Retinal pigment epithelial cell (primary cell): ENCODE measurements around the gene CPPED1.

Source experiments
- DNase-seq: peaks from one replicate; pipeline ENCODE4 v3.0.0-alpha.2; 2010; ENCODE audit warnings: low read depth
- H3K4me3 ChIP-seq: 2 replicates; pipeline ENCODE4 v1.5.1; 2011; ENCODE audit warnings: mild to moderate bottlenecking, low read length, control low read depth, moderate library complexity
- TF ChIP-seq, protein P1 (sequence below): conservative IDR thresholded peaks from 2 replicates; pipeline ENCODE4 v1.5.1; 2011; ENCODE audit warnings: low read depth, low read length, control low read depth, inconsistent platforms

CPPED1 gene

DNA sequence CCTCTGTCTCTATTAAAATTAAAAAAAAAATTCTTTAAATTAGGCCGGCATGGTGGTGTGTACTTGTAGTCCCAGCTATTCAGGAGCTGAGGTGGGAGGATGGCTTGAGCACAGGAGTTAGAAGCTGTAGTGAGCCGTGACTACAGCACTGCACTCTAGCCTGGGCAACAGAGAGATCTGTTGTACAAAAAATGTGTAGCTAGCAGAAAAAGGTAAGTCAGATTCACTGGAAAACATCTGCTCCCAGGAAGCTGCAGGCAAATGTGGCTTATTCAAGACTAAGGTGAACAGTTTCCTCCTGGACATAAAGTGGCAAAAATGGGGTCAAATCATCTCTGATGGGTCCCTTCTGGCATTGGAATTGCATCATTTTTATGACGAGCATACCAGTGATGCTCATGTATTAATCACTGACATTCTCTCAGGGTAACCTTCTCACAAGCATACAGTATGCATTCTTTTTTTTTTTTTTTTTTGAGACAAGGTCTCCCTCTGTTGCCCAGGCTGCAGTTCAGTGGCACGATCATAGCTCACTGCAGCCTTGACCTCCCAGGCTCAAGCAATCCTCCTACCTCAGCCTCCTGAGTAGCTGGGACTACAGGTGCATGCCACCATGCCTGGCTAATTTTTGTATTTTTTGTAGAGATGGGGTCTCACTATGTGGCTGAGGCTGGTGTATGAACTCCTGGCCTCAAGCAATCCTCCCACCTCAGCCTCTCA is 48.7 kb downstream of the CPPED1 start:
- H3K4me3 ChIP-seq, result no peak overlapping the region
- TF ChIP-seq, protein P1, sequence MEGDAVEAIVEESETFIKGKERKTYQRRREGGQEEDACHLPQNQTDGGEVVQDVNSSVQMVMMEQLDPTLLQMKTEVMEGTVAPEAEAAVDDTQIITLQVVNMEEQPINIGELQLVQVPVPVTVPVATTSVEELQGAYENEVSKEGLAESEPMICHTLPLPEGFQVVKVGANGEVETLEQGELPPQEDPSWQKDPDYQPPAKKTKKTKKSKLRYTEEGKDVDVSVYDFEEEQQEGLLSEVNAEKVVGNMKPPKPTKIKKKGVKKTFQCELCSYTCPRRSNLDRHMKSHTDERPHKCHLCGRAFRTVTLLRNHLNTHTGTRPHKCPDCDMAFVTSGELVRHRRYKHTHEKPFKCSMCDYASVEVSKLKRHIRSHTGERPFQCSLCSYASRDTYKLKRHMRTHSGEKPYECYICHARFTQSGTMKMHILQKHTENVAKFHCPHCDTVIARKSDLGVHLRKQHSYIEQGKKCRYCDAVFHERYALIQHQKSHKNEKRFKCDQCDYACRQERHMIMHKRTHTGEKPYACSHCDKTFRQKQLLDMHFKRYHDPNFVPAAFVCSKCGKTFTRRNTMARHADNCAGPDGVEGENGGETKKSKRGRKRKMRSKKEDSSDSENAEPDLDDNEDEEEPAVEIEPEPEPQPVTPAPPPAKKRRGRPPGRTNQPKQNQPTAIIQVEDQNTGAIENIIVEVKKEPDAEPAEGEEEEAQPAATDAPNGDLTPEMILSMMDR, result no peak
- no peak for DNase-seq

DNA sequence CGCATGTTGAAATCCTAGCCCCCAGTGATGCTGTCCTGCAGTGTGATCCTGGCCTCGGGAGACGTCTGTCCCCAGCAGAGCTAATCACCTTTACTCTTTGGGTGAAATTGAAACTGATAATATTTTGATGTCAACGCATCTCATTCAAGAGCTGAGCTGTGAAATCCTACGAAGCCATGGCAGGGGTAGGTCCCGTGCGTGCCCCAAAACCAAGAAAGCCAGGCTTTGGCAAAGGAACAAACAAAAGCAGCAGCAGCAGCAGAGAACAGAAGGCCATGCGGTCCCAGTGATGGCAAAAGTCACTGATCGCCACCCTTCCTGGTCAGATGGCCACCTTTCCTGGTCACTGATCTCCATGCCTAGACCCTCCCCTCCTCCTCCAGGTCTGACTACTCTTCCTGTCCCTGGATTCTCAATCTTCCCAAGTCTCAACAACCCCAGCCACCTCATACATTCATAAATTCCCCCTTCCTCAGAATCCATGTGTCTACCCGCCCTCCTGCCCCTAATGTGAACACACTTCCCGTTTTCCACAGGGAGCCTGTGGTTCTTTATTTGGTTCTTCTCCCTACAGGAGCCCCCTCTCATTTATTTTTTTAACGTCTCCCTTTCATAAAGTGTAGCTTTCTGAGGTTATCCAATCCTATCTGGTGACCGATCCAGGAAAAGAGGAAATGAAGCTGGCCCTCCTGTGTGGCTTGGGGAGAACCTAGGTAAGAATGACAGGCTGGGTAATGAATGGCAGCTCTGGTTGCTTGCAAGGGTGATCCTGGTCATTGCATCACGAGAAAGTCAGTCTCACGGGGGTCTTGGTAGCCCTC is 50.3 kb downstream of the CPPED1 start:
- H3K4me3 ChIP-seq, result no peak overlapping the region
- TF ChIP-seq, protein P1, result no peak
- no peak for DNase-seq

DNA sequence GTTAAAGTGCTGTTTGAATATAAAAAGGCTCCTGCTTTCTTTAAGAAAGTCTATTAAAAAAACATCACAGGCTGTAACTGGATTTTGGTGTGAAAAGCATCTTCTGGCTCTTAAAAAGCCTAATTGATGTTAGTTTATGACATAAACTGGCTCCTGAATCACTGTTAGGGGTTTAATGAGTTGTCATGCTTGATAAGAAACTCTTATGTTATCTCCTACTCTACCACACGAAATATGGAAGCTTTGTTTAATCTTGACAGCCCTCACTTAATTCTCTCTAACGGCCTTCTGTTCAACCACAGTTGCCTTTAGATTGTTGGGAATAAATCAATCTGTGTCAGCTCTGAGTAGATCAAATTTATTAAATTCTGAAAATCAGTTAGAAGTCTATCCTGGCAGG is 51.5 kb downstream of the CPPED1 start:
- no peak overlapping the region for H3K4me3 ChIP-seq
- DNase-seq, result no peak
- TF ChIP-seq, protein P1, result no peak

DNA sequence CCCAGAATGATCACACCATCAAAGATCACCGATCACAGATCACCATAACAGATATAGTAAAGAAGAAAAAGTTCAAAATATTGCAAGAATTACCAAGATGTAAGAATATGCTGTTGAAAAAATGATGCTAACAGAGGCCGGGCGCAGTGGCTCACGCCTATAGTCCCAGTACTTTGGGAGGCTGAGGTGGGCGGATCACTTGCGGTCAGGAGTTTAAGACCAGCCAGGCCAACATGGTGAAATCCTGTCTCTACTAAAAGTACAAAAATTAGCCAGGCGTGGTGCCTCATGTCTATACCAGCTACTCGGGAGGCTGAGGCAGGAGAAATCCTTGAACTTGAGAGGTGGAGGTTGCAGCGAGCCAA is 53.2 kb downstream of the CPPED1 start:
- H3K4me3 ChIP-seq, result no peak overlapping the region
- TF ChIP-seq, protein P1, result no peak
- no peak for DNase-seq

DNA sequence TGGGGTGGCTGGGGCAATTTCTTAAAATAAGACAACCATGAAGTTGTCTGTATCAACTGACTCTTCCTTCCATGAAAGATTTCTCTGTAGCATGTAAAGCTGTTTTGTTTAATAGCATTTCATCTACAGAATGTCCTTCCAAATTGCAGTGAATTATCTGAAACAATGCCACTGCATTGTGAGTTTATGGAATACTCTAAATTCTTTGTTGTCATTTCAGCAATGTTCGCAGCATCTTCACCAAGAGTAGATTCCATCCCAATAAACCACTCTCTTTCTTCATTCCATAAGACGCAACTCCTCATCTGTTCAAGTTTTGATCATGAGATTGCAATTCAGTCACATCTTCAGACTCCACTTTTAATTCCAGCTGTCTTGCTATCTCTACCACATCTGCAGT is 54.6 kb downstream of the CPPED1 start:
- DNase-seq, result no peak
- TF ChIP-seq, protein P1, result no peak
- no peak overlapping the region for H3K4me3 ChIP-seq

DNA sequence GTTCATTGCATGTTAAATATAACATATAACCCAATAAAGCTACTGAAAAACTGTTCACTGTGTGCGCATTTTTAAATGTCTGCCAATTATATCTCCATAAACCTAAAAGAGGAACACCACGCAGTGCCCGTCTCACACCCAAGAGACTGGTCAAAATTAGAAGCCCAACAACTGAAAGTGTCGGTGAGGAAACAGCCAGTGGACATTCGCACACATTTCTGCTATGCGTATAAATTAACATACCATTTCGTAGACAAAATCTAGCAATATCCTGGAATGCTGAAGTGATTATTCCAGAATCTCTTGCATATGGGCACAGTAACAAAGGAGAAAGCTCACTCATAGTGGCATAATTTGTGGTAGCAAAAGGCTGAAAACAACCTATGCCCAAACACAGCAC is 55.9 kb downstream of the CPPED1 start:
- DNase-seq, result no peak
- H3K4me3 ChIP-seq, result no peak overlapping the region
- TF ChIP-seq, protein P1, result no peak

DNA sequence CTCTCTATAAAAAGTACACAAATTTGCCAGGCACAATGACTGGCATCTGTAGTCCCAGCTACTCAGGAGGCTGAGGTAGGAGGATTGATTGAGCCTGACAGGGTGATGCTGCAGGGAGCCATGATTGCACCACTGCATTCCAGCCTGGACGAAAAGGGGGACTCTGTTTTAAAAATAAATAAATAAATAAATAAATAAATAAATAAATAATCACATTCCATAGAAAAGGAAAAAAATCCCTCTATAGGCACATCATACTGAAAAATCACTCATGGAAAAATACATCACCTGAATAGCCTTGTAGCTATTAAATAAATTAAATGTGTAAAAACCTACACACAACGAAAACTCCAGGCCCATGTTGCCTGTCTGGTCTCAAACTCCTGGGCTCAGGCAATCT is 56.4 kb downstream of the CPPED1 start:
- H3K4me3 ChIP-seq, result no peak overlapping the region
- no peak for DNase-seq
- TF ChIP-seq, protein P1, result no peak
